Neural cell (in vitro differentiated cells): ENCODE data around the gene BMPR2.

ENCODE experiments used
- CTCF ChIP-seq: fragments of 450-650 bp; IDR thresholded peaks from 2 replicates; pipeline ENCODE4 v1.5.1; 2014; ENCODE audit warnings: antibody characterized with exemption, mild to moderate bottlenecking, moderate library complexity; ENCODE audit not compliant: poor library complexity, severe bottlenecking
- RAD21 ChIP-seq: fragments of 450-650 bp; conservative IDR thresholded peaks from 2 replicates; pipeline ENCODE4 v1.6.1; 2014; ENCODE audit warnings: antibody characterized with exemption, mild to moderate bottlenecking, moderate library complexity

- no peak for TF ChIP-seq CTCF
- no peak for TF ChIP-seq RAD21
Measured at GRCh38 chr2:202541137-202541536, 165.0 kb downstream of the BMPR2 start.
